ENCODE measurements around the gene UTP14C.
"Not testable (repeated sequence)": the region's sequence is repeated elsewhere in the genome, so short reads cannot be mapped to it uniquely, and the experiment has no call there.

The UTP14C gene, protein sequence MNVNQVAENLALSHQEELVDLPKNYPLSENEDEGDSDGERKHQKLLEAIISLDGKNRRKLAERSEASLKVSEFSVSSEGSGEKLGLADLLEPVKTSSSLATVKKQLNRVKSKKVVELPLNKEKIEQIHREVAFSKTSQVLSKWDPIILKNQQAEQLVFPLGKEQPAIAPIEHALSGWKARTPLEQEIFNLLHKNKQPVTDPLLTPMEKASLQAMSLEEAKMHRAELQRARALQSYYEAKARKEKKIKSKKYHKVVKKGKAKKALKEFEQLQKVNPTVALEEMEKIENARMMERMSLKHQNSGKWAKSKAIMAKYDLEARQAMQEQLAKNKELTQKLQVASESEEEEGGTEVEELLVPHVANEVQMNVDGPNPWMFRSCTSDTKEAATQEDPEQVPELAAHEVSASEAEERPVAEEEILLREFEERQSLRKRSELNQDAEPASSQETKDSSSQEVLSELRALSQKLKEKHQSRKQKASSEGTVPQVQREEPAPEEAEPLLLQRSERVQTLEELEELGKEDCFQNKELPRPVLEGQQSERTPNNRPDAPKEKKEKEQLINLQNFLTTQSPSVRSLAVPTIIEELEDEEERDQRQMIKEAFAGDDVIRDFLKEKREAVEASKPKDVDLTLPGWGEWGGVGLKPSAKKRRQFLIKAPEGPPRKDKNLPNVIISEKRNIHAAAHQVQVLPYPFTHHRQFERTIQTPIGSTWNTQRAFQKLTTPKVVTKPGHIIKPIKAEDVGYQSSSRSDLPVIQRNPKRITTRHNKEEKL

DNA sequence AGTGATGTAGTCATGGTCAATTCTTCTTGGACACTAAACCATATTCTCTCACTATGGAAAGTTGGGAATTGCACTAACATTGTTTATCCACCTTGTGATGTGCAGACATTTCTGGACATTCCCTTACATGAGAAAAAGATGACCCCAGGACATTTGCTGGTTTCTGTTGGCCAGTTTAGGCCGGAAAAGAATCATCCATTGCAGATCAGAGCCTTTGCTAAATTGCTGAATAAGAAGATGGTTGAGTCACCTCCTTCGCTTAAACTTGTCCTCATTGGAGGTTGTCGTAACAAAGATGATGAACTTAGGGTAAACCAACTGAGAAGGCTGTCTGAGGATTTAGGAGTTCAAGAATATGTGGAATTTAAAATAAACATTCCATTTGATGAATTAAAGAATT is at the start of gene UTP14C:
Gene UTP14C, plus strand, starts transcription at position 211 of the 400 bp plus-strand sequence. CDS start 4,114 bp downstream, outside the sequence.
- Mint-ChIP-seq H3K27ac (no peak within 1 kb of the TSS), H3K27me3 (ENCODE audit: low read depth) (no peaks in the 10 kb centered on the region), H3K4me1 (ENCODE audit: low read depth) (peaks cover 1% of the 10 kb centered on the region), H3K36me3 (ENCODE audit: low read depth) (peaks cover 70% of the 10 kb centered on the region), H3K4me3 (no peak within 1 kb of the TSS), H3K9me3 (peaks cover 9% of the 10 kb centered on the region)
- DNase-seq (ENCODE audit: low spot score): no peak

DNA sequence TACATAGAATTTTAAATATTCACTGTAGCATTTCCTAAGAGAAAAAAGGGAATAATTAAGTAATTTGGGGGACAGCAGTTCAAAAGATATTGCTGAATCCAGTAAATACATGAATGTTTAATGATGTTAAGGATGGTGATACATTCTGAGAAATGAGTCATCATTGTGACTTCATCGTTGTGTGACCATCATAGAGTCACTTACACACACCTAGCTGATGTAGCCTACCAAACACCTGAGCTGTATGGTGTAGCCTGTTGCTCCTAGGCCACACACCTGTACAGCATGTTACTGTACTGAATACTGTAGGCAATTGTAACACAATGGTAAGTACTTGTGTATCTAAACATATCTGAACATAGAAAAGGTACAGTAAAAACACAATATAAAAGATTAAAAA is 48.1 kb upstream of the UTP14C start:
- H3K36me3 Mint-ChIP-seq (ENCODE audit: low read depth): no peaks in the 10 kb centered on the region
- no peak for DNase-seq (ENCODE audit: low spot score)
- H3K27me3 Mint-ChIP-seq (ENCODE audit: low read depth): peaks cover 5% of the 10 kb centered on the region
- no peak overlapping the region for H3K4me3 Mint-ChIP-seq
- H3K4me1 Mint-ChIP-seq (ENCODE audit: low read depth): no peaks in the 10 kb centered on the region
- no peak overlapping the region for H3K27ac Mint-ChIP-seq
- no peaks in the 10 kb centered on the region for H3K9me3 Mint-ChIP-seq

DNA sequence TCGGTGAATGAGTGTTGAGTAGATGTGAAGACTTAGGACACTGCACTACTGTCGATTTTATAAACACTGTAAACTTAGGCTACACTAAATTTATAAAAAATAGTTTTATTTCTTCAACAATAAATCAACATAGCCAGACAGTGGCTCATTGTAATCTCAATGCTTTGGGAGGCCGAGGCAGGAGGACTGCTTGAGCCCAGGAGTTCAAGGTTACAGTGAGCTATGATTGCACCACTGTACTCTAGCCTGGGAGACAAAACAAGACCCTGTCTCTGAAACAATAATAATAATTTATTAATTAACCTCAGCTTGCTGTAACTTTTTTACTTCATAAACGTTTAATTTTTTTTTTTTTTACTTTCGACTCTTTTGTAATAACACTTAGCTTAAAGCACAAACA is 47.6 kb upstream of the UTP14C start:
- no peaks in the 10 kb centered on the region for H3K4me1 Mint-ChIP-seq (ENCODE audit: low read depth)
- no peak for DNase-seq (ENCODE audit: low spot score)
- H3K4me3 Mint-ChIP-seq: no peak overlapping the region
- no peaks in the 10 kb centered on the region for H3K36me3 Mint-ChIP-seq (ENCODE audit: low read depth)
- H3K9me3 Mint-ChIP-seq: no peaks in the 10 kb centered on the region
- peaks cover 5% of the 10 kb centered on the region for H3K27me3 Mint-ChIP-seq (ENCODE audit: low read depth)
- H3K27ac Mint-ChIP-seq: no peak overlapping the region

DNA sequence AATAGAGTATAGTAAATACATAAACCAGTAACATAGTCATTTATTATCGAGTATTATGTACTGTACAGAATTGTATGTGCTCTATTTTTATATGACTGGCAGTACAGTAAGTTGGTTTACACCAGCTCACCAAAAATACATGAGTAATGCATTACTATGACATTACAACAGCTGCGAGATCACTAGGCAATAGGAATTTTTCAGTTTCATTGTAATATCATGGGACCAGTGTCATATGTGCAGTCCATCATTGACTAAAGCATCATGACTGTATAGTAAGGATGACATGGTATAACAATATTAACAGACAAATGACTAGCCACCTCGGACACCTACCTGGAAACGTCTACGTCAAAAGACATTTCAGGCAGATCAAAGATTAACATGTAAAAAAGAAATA is 46.9 kb upstream of the UTP14C start:
- no peaks in the 10 kb centered on the region for H3K27me3 Mint-ChIP-seq (ENCODE audit: low read depth)
- no peak for DNase-seq (ENCODE audit: low spot score)
- H3K36me3 Mint-ChIP-seq (ENCODE audit: low read depth): no peaks in the 10 kb centered on the region
- H3K9me3 Mint-ChIP-seq: no peaks in the 10 kb centered on the region
- H3K27ac Mint-ChIP-seq: no peak overlapping the region
- no peak overlapping the region for H3K4me3 Mint-ChIP-seq
- no peaks in the 10 kb centered on the region for H3K4me1 Mint-ChIP-seq (ENCODE audit: low read depth)

DNA sequence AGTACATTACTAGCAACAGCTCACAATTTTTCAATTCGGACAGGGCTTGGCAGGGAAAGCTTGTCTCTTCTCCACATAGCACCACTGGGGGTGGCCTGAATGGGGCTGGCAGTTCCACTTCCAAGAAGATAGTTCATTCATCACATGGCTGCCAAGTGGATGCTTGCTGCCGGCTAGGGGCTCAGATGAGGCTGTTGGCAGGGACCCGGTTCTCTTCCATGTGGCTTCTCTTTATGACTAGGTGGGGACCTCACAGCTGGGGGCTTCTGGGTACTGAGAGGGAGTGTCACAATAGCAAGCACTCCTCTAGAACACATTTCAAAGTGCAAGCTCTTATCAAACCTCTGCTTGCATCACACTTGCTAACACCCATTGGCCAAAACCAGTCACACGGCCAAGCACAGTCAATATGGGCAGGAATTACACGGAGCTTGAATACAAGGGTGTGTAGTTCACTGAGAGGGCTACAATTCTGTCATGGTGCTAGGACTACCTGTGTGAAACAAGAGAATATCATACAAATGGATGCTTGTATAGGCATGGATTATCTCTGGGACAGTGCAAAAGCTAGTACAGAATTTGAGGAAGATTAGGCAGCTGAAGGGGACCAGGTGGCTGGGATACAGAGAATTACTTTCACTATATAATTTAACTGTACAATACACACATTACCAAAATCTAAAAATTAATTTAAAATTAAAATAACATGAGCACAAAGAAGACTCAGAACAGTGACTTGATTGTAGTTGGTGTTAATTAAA is 45.5 kb upstream of the UTP14C start:
- Mint-ChIP-seq H3K27ac (no peak overlapping the region), H3K36me3 (ENCODE audit: low read depth) (no peaks in the 10 kb centered on the region), H3K4me3 (no peak overlapping the region), H3K4me1 (ENCODE audit: low read depth) (no peaks in the 10 kb centered on the region), H3K9me3 (no peaks in the 10 kb centered on the region), H3K27me3 (ENCODE audit: low read depth) (no peaks in the 10 kb centered on the region)
- DNase-seq (ENCODE audit: low spot score): no peak

DNA sequence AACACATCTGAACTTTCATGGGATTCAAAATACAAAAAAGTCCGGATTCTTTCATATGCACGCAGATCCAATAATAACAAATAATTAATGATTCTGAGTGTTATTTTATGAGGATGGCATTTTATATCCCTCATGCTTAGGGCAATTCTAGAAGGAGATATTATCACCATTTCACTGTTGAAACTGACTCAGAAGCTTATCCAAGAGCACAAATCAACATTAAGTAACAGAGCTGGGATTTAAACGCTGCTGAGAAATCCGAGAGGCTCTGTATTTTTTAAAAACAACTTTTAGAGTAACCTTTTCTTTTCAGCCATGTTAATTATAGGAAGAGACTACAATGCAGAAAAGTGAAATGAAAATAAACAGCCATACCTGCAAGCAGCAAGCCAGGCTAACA is 43.6 kb upstream of the UTP14C start:
- no peak overlapping the region for H3K4me3 Mint-ChIP-seq

DNA sequence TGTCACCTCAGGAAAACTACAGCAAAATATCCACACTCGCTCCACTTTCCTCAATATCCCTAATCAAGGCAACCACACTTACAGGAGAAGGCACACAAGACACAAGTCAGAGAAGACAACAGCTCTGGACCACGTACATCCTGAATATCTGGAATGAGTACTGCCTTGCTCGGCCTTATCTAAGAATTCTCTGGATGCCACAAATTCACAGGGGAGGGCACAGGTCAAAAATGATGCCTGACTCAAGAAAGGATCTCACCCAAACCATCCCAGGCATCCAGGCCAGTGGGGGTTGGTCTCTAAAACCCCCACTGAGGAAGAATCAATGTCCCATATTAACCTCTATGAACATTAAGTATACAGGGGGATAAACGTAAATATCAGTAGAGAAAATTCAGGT is 43.1 kb upstream of the UTP14C start:
- H3K27ac Mint-ChIP-seq: no peak overlapping the region
- no peak for DNase-seq (ENCODE audit: low spot score)
- no peaks in the 10 kb centered on the region for H3K36me3 Mint-ChIP-seq (ENCODE audit: low read depth)
- no peaks in the 10 kb centered on the region for H3K4me1 Mint-ChIP-seq (ENCODE audit: low read depth)
- peaks cover 17% of the 10 kb centered on the region for H3K27me3 Mint-ChIP-seq (ENCODE audit: low read depth)
- no peaks in the 10 kb centered on the region for H3K9me3 Mint-ChIP-seq
- no peak overlapping the region for H3K4me3 Mint-ChIP-seq

More for the DNA sequence above, 43.6 kb upstream of the UTP14C start:
- Mint-ChIP-seq H3K27me3 (ENCODE audit: low read depth) (peaks cover 12% of the 10 kb centered on the region), H3K4me1 (ENCODE audit: low read depth) (no peaks in the 10 kb centered on the region), H3K36me3 (ENCODE audit: low read depth) (no peaks in the 10 kb centered on the region), H3K27ac (no peak overlapping the region), H3K9me3 (no peaks in the 10 kb centered on the region)
- no peak for DNase-seq (ENCODE audit: low spot score)

DNA sequence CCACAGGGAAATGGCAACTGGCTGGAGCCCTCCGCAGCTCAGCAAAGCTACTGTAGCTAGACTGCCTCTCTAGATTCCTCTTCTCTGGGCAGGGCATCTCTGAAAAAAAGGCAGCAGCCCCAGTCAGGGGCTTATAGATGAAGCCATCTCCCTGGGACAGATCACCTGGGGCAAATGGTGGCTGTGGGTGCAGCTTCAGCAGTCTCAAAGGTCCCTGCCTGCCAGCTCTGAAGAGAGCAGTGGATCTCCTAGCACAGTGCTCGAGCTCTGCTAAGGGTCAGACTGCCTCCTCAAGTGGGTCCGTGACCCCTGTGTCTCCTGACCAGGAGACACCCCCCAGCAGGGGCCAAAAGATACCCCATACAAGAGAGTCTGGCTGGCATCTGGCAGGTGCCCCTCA is 41.2 kb upstream of the UTP14C start:
- not testable (repeated sequence) for H3K9me3 Mint-ChIP-seq; DNase-seq (ENCODE audit: low spot score); H3K4me3 Mint-ChIP-seq; H3K36me3 Mint-ChIP-seq (ENCODE audit: low read depth); H3K27ac Mint-ChIP-seq; H3K4me1 Mint-ChIP-seq (ENCODE audit: low read depth)
- peaks cover 34% of the 10 kb centered on the region for H3K27me3 Mint-ChIP-seq (ENCODE audit: low read depth)

DNA sequence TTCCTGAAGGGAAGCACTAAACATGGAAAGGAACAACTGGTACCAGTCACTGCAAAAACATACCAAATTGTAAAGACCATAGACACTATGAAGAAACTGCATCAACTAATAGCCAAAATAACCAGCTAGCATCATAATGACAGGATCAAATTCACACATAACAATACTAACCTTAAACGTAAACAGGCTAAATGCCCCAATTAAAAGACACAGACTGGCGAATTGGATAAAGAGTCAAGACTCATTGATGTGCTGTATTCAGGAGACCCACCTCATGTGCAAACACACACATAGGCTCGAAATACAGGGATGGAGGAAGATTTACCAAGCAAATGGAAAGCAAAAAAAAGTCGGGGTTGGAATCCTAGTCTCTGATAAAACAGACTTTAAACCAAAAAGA is 39.6 kb upstream of the UTP14C start:
- peaks cover 34% of the 10 kb centered on the region for H3K27me3 Mint-ChIP-seq (ENCODE audit: low read depth)
- not testable (repeated sequence) for DNase-seq (ENCODE audit: low spot score); H3K4me1 Mint-ChIP-seq (ENCODE audit: low read depth); H3K27ac Mint-ChIP-seq; H3K9me3 Mint-ChIP-seq; H3K4me3 Mint-ChIP-seq; H3K36me3 Mint-ChIP-seq (ENCODE audit: low read depth)

DNA sequence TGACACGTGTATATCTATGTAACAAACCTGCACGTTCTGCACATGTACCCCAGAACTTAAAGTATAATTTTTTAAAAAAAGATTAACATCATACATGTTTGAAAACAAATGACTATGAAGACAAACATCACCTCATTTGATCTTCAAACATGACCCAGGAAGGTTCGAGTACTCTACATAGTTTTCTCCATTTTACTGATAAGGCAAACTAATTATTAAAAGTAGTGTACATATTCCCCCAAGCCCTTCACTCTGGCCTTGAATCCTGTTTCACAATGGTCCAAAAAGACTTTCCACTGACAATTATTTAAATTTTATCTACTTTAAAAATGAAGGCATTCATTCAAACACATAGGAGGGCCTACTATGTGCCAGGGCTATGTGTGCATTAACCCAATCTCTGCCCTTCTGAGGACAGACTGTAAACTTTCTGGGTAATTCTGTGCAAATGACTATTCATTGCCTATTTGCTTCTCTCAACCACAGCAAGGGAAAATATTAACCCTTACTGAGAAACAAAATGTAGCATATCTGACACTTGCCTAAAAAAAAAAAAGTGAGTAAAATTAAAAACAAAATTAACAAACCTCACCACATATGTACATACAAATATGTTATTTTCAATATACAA is 35.4 kb upstream of the UTP14C start:
- H3K4me3 Mint-ChIP-seq: no peak overlapping the region
- no peaks in the 10 kb centered on the region for H3K36me3 Mint-ChIP-seq (ENCODE audit: low read depth)
- no peak overlapping the region for H3K27ac Mint-ChIP-seq
- DNase-seq (ENCODE audit: low spot score): no peak
- peaks cover 48% of the 10 kb centered on the region for H3K27me3 Mint-ChIP-seq (ENCODE audit: low read depth)
- H3K4me1 Mint-ChIP-seq (ENCODE audit: low read depth): no peaks in the 10 kb centered on the region
- H3K9me3 Mint-ChIP-seq: no peaks in the 10 kb centered on the region

DNA sequence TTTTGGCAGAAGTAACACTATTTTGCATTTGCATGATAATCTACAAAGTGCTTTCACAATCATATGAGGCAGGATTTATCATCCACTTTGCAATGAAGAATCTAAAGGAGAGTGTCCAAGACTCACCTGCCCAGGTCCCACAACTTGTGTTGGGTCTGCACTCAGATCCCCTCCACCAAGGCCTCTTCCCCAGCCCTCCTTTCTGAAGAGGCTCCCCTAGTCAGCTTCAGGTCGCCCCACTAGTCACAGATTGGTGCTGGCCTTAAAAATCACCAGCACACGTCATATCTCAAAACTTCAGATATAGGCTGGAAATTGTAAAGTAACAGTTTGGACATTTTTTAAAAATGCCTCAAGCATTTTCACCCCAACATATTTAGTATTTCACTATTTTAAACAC is 30.8 kb upstream of the UTP14C start:
- no peak overlapping the region for H3K4me3 Mint-ChIP-seq
- no peaks in the 10 kb centered on the region for H3K36me3 Mint-ChIP-seq (ENCODE audit: low read depth)
- peaks cover 2% of the 10 kb centered on the region for H3K4me1 Mint-ChIP-seq (ENCODE audit: low read depth)
- peaks cover 28% of the 10 kb centered on the region for H3K27me3 Mint-ChIP-seq (ENCODE audit: low read depth)
- H3K9me3 Mint-ChIP-seq: no peaks in the 10 kb centered on the region
- no peak overlapping the region for H3K27ac Mint-ChIP-seq
- DNase-seq (ENCODE audit: low spot score): no peak

DNA sequence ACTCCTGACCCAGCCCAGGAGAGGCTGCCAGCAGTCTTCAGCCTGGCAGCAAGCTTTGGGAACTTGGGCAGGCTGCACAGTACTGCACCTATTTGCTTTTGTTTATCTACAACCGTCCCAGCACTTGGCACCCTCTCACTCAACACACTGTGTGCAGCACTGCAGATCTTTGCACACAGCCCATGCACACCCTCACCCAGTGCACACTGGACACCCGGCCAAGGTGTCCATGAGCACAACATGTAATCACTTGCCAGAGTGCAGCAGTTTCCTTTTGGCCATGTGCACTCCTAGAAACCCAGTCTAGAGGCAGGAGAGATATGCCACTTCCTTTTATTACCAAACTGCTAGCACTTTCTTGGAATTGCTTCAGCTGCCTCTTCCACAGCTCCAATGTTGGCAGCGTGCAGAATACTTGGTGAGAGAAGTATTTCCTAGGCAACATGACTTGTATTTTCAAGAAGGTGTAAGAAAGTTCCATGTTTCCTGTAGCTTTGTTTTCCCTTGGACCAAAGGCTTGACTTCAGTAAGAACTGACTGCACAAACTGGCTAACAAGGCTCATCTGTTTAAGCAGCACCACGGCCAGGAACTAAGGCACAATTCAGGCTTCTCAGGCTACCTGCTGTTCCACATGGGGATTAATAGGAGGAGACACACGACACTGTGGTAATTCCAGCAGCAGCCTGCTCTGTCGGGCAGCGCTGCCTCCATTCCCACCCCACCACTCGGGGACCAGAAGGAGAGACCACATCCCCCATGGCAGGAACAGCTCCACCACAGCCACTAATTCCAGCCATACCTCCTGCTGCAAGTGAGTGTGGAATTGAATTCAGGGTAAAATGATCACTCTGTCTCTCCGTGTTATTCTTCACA is 28.6 kb upstream of the UTP14C start:
- Mint-ChIP-seq H3K4me1 (ENCODE audit: low read depth) (peaks cover 2% of the 10 kb centered on the region), H3K9me3 (no peaks in the 10 kb centered on the region), H3K27ac (no peak overlapping the region), H3K27me3 (ENCODE audit: low read depth) (peaks cover 27% of the 10 kb centered on the region), H3K4me3 (no peak overlapping the region), H3K36me3 (ENCODE audit: low read depth) (no peaks in the 10 kb centered on the region)
- DNase-seq (ENCODE audit: low spot score): no peak

DNA sequence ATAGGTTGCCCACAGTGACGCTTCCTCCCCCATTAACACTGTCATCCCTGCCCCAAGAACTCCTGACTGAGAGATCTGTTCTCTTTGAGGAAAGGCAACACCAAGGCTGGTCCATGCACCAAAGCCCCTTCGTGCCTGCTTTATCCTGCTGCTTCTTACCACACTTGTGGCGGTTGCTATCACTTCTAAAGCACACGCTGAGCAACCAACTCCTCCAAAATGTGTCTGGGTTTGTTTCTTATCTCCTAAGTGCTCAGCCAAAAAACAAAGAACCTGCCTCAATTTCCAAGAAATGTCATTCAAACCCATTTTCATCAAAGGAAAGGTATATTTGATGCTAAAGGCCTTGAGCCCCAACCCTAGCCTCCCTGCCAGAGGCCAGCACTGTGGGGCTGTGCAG is 27.9 kb upstream of the UTP14C start:
- H3K4me3 Mint-ChIP-seq: no peak overlapping the region
- peaks cover 25% of the 10 kb centered on the region for H3K27me3 Mint-ChIP-seq (ENCODE audit: low read depth)
- no peaks in the 10 kb centered on the region for H3K9me3 Mint-ChIP-seq
- no peak overlapping the region for H3K27ac Mint-ChIP-seq
- H3K36me3 Mint-ChIP-seq (ENCODE audit: low read depth): no peaks in the 10 kb centered on the region
- DNase-seq (ENCODE audit: low spot score): no peak
- peaks cover 2% of the 10 kb centered on the region for H3K4me1 Mint-ChIP-seq (ENCODE audit: low read depth)

Data from T-helper 2 cell treated with Interferon-gamma antibody and Interleukin-4, amounts not matched to agents 5 μg/mL and 100 μg/mL, for 36 hours (primary cell).